ENCODE data around the gene NDUFV2.
"Not testable (repeated sequence)": the region's sequence is repeated elsewhere in the genome, so short reads cannot be mapped to it uniquely, and the experiment has no call there.

NDUFV2 gene

DNA sequence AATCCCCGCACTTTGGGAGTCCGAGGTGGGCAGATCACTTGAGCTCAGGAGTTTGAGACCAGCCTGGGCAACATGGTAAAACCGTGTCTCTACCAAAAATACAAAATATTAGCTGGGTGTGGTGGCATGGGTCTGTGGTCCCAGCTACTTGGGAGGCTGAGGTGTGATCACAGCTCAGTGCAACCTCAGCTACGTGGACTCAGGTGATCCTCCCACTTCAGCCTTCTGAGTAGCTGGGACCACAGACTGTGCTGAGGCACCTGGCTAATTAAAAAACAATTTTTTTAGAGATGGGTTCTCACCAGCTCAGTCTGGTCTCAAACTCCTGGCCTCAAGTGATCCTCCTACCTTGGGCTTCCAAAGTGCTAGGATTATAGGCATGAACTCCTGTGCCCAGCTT is 57.5 kb downstream of the NDUFV2 start:
- no peaks in the 10 kb centered on the region for H3F3A ChIP-seq (ENCODE audit: insufficient read depth, low read length)
- H3K27ac ChIP-seq (ENCODE audit: low read depth, low read length, poor library complexity, severe bottlenecking) = no peak overlapping the region
- H3K36me3 ChIP-seq (ENCODE audit: insufficient read depth, low read length) = peaks cover 12% of the 10 kb centered on the region; the same call in 1 of the 2 replicates
- no peak overlapping the region for H3K9ac ChIP-seq (ENCODE audit: low read length)
- no peak for TF ChIP-seq EZH2 (IDR thresholded peaks at IDR 0.05; ENCODE audit: borderline replicate concordance, low read length)
- TF ChIP-seq, protein P1, sequence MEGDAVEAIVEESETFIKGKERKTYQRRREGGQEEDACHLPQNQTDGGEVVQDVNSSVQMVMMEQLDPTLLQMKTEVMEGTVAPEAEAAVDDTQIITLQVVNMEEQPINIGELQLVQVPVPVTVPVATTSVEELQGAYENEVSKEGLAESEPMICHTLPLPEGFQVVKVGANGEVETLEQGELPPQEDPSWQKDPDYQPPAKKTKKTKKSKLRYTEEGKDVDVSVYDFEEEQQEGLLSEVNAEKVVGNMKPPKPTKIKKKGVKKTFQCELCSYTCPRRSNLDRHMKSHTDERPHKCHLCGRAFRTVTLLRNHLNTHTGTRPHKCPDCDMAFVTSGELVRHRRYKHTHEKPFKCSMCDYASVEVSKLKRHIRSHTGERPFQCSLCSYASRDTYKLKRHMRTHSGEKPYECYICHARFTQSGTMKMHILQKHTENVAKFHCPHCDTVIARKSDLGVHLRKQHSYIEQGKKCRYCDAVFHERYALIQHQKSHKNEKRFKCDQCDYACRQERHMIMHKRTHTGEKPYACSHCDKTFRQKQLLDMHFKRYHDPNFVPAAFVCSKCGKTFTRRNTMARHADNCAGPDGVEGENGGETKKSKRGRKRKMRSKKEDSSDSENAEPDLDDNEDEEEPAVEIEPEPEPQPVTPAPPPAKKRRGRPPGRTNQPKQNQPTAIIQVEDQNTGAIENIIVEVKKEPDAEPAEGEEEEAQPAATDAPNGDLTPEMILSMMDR (IDR thresholded peaks at IDR 0.05; ENCODE audit: low read length) = no peak
- H3K79me2 ChIP-seq (ENCODE audit: insufficient read depth, low read length) = peaks cover 80% of the 10 kb centered on the region
- no peaks in the 10 kb centered on the region for H4K20me1 ChIP-seq (ENCODE audit: insufficient read depth, low read length)
- H3K4me1 ChIP-seq (ENCODE audit: insufficient read depth, low read length, severe bottlenecking) = no peaks in the 10 kb centered on the region
- H3K27me3 ChIP-seq (ENCODE audit: insufficient read depth, low read length) = no peaks in the 10 kb centered on the region
- H3K4me3 ChIP-seq (ENCODE audit: low read depth, low read length, poor library complexity, severe bottlenecking) = no peak overlapping the region
- H2AFZ ChIP-seq (ENCODE audit: low read length) = no peak overlapping the region
- H3K9me3 ChIP-seq (ENCODE audit: low read length) = peaks cover 18% of the 10 kb centered on the region
- H3K4me2 ChIP-seq (ENCODE audit: low read length) = no peak overlapping the region
- no peaks in the 10 kb centered on the region for H3K9me2 ChIP-seq (ENCODE audit: low read depth, low read length)

DNA sequence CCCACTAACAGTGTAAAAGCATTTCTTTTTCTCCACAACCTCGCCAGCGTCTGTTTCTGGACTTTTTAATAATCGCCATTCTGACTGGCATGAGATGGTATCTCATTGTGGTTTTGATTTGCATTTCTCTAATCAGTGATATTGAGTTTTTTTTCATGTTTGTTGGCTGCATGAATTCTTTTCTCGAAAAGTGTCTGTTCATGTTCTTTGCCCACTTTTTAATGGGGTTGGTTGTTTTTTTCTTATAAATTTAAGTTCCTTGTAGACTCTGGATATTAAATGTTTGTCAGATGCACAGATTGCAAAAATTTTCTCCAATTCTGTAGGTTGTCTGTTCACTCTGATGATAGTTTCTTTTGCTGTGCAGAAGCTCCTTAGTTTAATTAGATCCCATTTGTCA is 60.2 kb downstream of the NDUFV2 start:
- not testable (repeated sequence) for H3K9ac ChIP-seq (ENCODE audit: low read length); H3K9me2 ChIP-seq (ENCODE audit: low read depth, low read length); H3K27me3 ChIP-seq (ENCODE audit: insufficient read depth, low read length); H3K27ac ChIP-seq (ENCODE audit: low read depth, low read length, poor library complexity, severe bottlenecking); H3K4me3 ChIP-seq (ENCODE audit: low read depth, low read length, poor library complexity, severe bottlenecking); H3K4me1 ChIP-seq (ENCODE audit: insufficient read depth, low read length, severe bottlenecking); H4K20me1 ChIP-seq (ENCODE audit: insufficient read depth, low read length); H3K4me2 ChIP-seq (ENCODE audit: low read length); H3F3A ChIP-seq (ENCODE audit: insufficient read depth, low read length); H2AFZ ChIP-seq (ENCODE audit: low read length)
- H3K9me3 ChIP-seq (ENCODE audit: low read length) = peaks cover 18% of the 10 kb centered on the region
- H3K36me3 ChIP-seq (ENCODE audit: insufficient read depth, low read length) = peaks cover 12% of the 10 kb centered on the region; the same call in 1 of the 2 replicates
- peaks cover 60% of the 10 kb centered on the region for H3K79me2 ChIP-seq (ENCODE audit: insufficient read depth, low read length)

DNA sequence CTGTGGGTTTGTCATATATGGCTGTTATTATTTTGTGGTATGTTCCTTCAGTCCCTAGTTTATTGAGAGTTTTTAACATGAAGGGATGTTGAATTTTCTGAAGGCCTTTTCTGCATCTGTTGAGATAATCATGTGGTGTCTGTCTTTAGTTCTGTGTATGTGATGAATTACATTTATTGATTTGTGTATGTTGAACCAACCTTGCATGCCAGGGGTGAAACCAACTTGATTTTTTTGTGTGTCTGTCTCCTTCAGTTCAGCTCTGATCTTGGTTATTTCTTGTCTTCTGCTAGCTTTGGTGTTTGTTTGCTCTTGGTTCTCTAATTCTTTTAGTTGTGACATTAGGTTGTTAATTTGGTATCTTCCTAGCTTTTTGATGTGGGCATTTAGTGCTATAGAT is 61.6 kb downstream of the NDUFV2 start:
- not testable (repeated sequence) for H3K4me1 ChIP-seq (ENCODE audit: insufficient read depth, low read length, severe bottlenecking); H4K20me1 ChIP-seq (ENCODE audit: insufficient read depth, low read length); H3F3A ChIP-seq (ENCODE audit: insufficient read depth, low read length); H3K4me2 ChIP-seq (ENCODE audit: low read length); H2AFZ ChIP-seq (ENCODE audit: low read length); H3K4me3 ChIP-seq (ENCODE audit: low read depth, low read length, poor library complexity, severe bottlenecking); H3K36me3 ChIP-seq (ENCODE audit: insufficient read depth, low read length); H3K9ac ChIP-seq (ENCODE audit: low read length); H3K27me3 ChIP-seq (ENCODE audit: insufficient read depth, low read length); H3K27ac ChIP-seq (ENCODE audit: low read depth, low read length, poor library complexity, severe bottlenecking); H3K9me2 ChIP-seq (ENCODE audit: low read depth, low read length)
- peaks cover 18% of the 10 kb centered on the region for H3K9me3 ChIP-seq (ENCODE audit: low read length)
- peaks cover 50% of the 10 kb centered on the region for H3K79me2 ChIP-seq (ENCODE audit: insufficient read depth, low read length)

DNA sequence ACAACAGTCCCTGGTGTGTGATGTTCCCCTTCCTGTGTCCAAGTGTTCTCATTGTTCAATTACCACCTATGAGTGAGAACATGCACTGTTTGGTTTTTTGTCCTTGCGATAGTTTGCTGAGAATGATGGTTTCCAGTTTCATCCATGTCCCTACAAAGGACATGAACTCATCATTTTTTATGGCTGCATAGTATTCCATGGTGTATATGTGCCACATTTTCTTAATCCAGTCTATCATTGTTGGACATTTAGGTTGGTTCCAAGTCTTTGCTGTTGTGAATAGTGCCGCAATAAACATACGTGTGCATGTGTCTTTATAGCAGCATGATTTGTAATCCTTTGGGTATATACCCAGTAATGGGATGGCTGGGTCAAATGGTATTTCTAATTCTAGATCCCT is 63.4 kb downstream of the NDUFV2 start:
- H2AFZ ChIP-seq (ENCODE audit: low read length); H3K36me3 ChIP-seq (ENCODE audit: insufficient read depth, low read length); H3K9me2 ChIP-seq (ENCODE audit: low read depth, low read length); H3K27me3 ChIP-seq (ENCODE audit: insufficient read depth, low read length); H3F3A ChIP-seq (ENCODE audit: insufficient read depth, low read length); H3K9ac ChIP-seq (ENCODE audit: low read length); H4K20me1 ChIP-seq (ENCODE audit: insufficient read depth, low read length); H3K4me2 ChIP-seq (ENCODE audit: low read length); H3K4me1 ChIP-seq (ENCODE audit: insufficient read depth, low read length, severe bottlenecking); H3K27ac ChIP-seq (ENCODE audit: low read depth, low read length, poor library complexity, severe bottlenecking); H3K4me3 ChIP-seq (ENCODE audit: low read depth, low read length, poor library complexity, severe bottlenecking): not testable (repeated sequence)
- H3K9me3 ChIP-seq (ENCODE audit: low read length) = peaks cover 13% of the 10 kb centered on the region
- H3K79me2 ChIP-seq (ENCODE audit: insufficient read depth, low read length) = peaks cover 39% of the 10 kb centered on the region

DNA sequence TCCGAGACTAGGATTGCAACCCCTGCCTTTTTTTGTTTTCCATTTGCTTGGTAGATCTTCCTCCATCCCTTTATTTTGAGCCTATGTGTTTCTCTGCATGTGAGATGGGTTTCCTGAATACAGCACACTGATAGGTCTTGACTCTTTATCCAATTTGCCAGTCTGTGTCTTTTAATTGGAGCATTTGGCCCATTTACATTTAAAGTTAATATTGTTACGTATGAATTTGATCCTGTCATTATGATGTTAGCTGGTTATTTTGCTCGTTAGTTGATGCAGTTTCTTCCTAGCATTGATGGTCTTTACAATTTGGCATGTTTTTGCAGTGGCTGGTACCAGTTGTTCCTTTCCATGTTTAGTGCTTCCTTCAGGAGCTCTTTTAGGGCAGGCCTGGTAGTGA is 67.0 kb downstream of the NDUFV2 start:
- H4K20me1 ChIP-seq (ENCODE audit: insufficient read depth, low read length); H3K4me3 ChIP-seq (ENCODE audit: low read depth, low read length, poor library complexity, severe bottlenecking); H3K36me3 ChIP-seq (ENCODE audit: insufficient read depth, low read length); H3K27me3 ChIP-seq (ENCODE audit: insufficient read depth, low read length); H3K4me2 ChIP-seq (ENCODE audit: low read length); H3K9ac ChIP-seq (ENCODE audit: low read length); H3K9me3 ChIP-seq (ENCODE audit: low read length); H3K27ac ChIP-seq (ENCODE audit: low read depth, low read length, poor library complexity, severe bottlenecking); H3K9me2 ChIP-seq (ENCODE audit: low read depth, low read length); H2AFZ ChIP-seq (ENCODE audit: low read length); H3F3A ChIP-seq (ENCODE audit: insufficient read depth, low read length); H3K4me1 ChIP-seq (ENCODE audit: insufficient read depth, low read length, severe bottlenecking): not testable (repeated sequence)
- H3K79me2 ChIP-seq (ENCODE audit: insufficient read depth, low read length) = peaks cover 40% of the 10 kb centered on the region

DNA sequence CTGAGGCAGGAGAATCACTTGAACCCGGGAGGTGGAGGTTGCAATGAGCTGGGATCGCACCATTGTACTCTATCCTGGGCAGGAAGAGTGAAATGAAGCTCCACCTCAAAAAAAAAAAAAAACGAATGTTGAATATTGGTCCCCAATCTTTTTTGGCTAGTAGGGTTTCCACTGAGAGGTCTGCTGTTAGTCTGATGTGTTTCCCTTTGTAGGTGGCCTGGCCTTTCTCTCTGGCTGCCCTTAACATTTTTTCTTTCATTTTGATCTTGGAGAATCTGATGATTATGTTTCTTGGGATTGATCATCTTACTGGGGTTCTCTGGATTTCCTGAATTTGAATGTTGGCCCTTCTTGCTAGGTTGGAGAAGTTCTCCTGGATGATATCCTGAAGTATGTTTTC is 69.4 kb downstream of the NDUFV2 start:
- not testable (repeated sequence) for H3K4me1 ChIP-seq (ENCODE audit: insufficient read depth, low read length, severe bottlenecking); H3K27ac ChIP-seq (ENCODE audit: low read depth, low read length, poor library complexity, severe bottlenecking); H3K27me3 ChIP-seq (ENCODE audit: insufficient read depth, low read length); H3K4me2 ChIP-seq (ENCODE audit: low read length); H3K4me3 ChIP-seq (ENCODE audit: low read depth, low read length, poor library complexity, severe bottlenecking); H4K20me1 ChIP-seq (ENCODE audit: insufficient read depth, low read length); H3K9me2 ChIP-seq (ENCODE audit: low read depth, low read length); H2AFZ ChIP-seq (ENCODE audit: low read length); H3F3A ChIP-seq (ENCODE audit: insufficient read depth, low read length); H3K36me3 ChIP-seq (ENCODE audit: insufficient read depth, low read length); H3K9ac ChIP-seq (ENCODE audit: low read length); H3K9me3 ChIP-seq (ENCODE audit: low read length)
- H3K79me2 ChIP-seq (ENCODE audit: insufficient read depth, low read length) = peaks cover 50% of the 10 kb centered on the region

All from OCI-LY1 (cell line).